RWPE1 (cell line): Measurements from ENCODE around the gene ESYT2.

Experiments used
- CTCF ChIA-PET: fragments of 350-600 bp; sonication (Branson Sonifier 250); formaldehyde crosslinking; extraction: SDS; loops from one replicate; lab custom pipeline; 2021; lab: Yijun Ruan, JAX
- POLR2A ChIA-PET: fragments of 400-600 bp; formaldehyde crosslinking; extraction: SDS; loops from one replicate; lab custom pipeline; 2020; ENCODE audit warnings: antibody characterized with exemption; ENCODE audit not compliant: low non-redundant PET; lab: Yijun Ruan, JAX
- DNase-seq: peaks from one replicate; pipeline ENCODE4 v3.0.0; 2012; ENCODE audit warnings: low spot score
- H3K27ac ChIP-seq: fragments of 450-650 bp; 2 replicates; pipeline ENCODE4 v1.5.1; 2017
- CTCF ChIP-seq: fragments of 450-650 bp; conservative IDR thresholded peaks from 2 replicates; pipeline ENCODE4 v1.5.1; 2017; ENCODE audit warnings: low read depth, mild to moderate bottlenecking

The ESYT2 gene

GRCh38 chr7:158795272-158795671, 34.0 kb downstream of the ESYT2 start:
- DNase-seq: no peak
- no peak for TF ChIP-seq CTCF
- 0 out of 2 replicates have a peak overlapping the region, but pooled peaks have one; percentile 7 for H3K27ac ChIP-seq
- ChIA-PET CTCF (no interaction called here), POLR2A (no interaction called here)

GRCh38 chr7:158791107-158791506, 38.2 kb downstream of the ESYT2 start:
- no peak for TF ChIP-seq CTCF
- CTCF ChIA-PET: no interaction called here
- POLR2A ChIA-PET: no interaction called here

GRCh38 chr7:158789842-158790241, 39.5 kb downstream of the ESYT2 start:
- H3K27ac ChIP-seq: peak overlapping the region; percentile 25
- ChIA-PET CTCF (no interaction called here), POLR2A (no interaction called here)
- no peak for TF ChIP-seq CTCF
- no peak for DNase-seq

More at GRCh38 chr7:158791107-158791506, 38.2 kb downstream of the ESYT2 start:
- H3K27ac ChIP-seq: no peak overlapping the region
- no peak for DNase-seq

GRCh38 chr7:158786898-158787297, 42.4 kb downstream of the ESYT2 start:
- no peak overlapping the region for H3K27ac ChIP-seq
- ChIA-PET POLR2A (no interaction called here), CTCF (interaction anchor here (0.6 to 0.8 kb wide), 2 partner anchors 22 to 323 kb away, joined by 3 read pairs; no protein-coding TSS in a partner anchor)
- no peak for TF ChIP-seq CTCF
- no peak for DNase-seq

- peak overlapping the region; percentile 66 for H3K27ac ChIP-seq
- no peak for DNase-seq
- no peak for TF ChIP-seq CTCF
- POLR2A ChIA-PET: no interaction called here
- CTCF ChIA-PET: no interaction called here
Measured at GRCh38 chr7:158784270-158784669, 45.0 kb downstream of the ESYT2 start.

- no peak for TF ChIP-seq CTCF
- POLR2A ChIA-PET: no interaction called here
- CTCF ChIA-PET: no interaction called here
- H3K27ac ChIP-seq: peak overlapping the region; percentile 66
- DNase-seq: no peak
Measured at GRCh38 chr7:158783595-158783994, 45.7 kb downstream of the ESYT2 start.
